ENCODE data around the gene DIP2A.

Gene DIP2A

GRCh38 chr21:46543306-46543705 is 84.6 kb downstream of the DIP2A start:
- Histone ChIP-seq H3K4me2 (ENCODE audit: insufficient read depth, low read length, poor library complexity, severe bottlenecking) (no peak overlapping the region), H3K9ac (ENCODE audit: low read depth, low read length, poor library complexity) (no peak overlapping the region), H3K27me3 (ENCODE audit: control insufficient read depth in 3 of 3, insufficient read depth in 3 of 3, low read depth in 1 of 3, low read length in 3 of 3) (no peaks in the 10 kb centered on the region), H3K9me3 (replicated peaks in 1 of 2; ENCODE audit: control insufficient read depth in 2 of 2, insufficient read depth in 1 of 2, low read depth in 1 of 2, low read length in 2 of 2) (peaks cover 0 to 7% of the 10 kb centered on the region in 2 donors), H2AK5ac (ENCODE audit: low read depth, low read length) (no peak overlapping the region), H3K23ac (ENCODE audit: low read depth, low read length, poor library complexity) (peak overlapping the region; percentile 20), H3K4ac (ENCODE audit: low read length) (no peak overlapping the region), H2BK12ac (ENCODE audit: low read length) (no peak overlapping the region), H3K4me3 (ENCODE audit: low read length in 2 of 2) (no peak overlapping the region), H3K79me1 (ENCODE audit: low read depth, low read length) (peaks cover 2% of the 10 kb centered on the region), H2AFZ (ENCODE audit: low read length) (no peak overlapping the region), H4K8ac (ENCODE audit: low read depth, low read length) (no peak overlapping the region), H2BK5ac (ENCODE audit: low read length) (no peak overlapping the region), H3K18ac (ENCODE audit: low read length) (no peak overlapping the region), H2BK15ac (ENCODE audit: low read length) (no peak overlapping the region), H4K91ac (ENCODE audit: low read depth, low read length, poor library complexity) (no peak overlapping the region), H3K27ac (replicated peaks; ENCODE audit: low read length) (no peak overlapping the region), H3K4me1 (ENCODE audit: control insufficient read depth in 2 of 2, insufficient read depth in 1 of 2, low read depth in 1 of 2, low read length in 2 of 2) (no peaks in the 10 kb centered on the region), H2BK120ac (ENCODE audit: low read depth, low read length) (no peak overlapping the region), H3K36me3 (replicated peaks in 1 of 2; ENCODE audit: control insufficient read depth in 2 of 2, insufficient read depth in 2 of 2, low read length in 2 of 2) (peaks cover 53 to 98% of the 10 kb centered on the region in 2 donors), H3K14ac (ENCODE audit: low read length) (no peak overlapping the region)
- no CpG with 5 or more reads among the region's 19 CpGs for WGBS, 2 donors (ENCODE audit: extremely low coverage in 2 of 2, insufficient read length in 2 of 2, insufficient replicate concordance in 1 of 2)
- no peak for DNase-seq (ENCODE audit: low spot score)

GRCh38 chr21:46544003-46544402 is 85.3 kb downstream of the DIP2A start:
- H3K27me3 ChIP-seq (ENCODE audit: control insufficient read depth in 3 of 3, insufficient read depth in 3 of 3, low read depth in 1 of 3, low read length in 3 of 3) = no peaks in the 10 kb centered on the region
- peaks cover 2% of the 10 kb centered on the region for H3K79me1 ChIP-seq (ENCODE audit: low read depth, low read length)
- no peak overlapping the region for H3K4me2 ChIP-seq (ENCODE audit: insufficient read depth, low read length, poor library complexity, severe bottlenecking)
- H3K4me3 ChIP-seq (ENCODE audit: low read length in 2 of 2) = no peak overlapping the region
- no peak overlapping the region for H4K8ac ChIP-seq (ENCODE audit: low read depth, low read length)
- no peak overlapping the region for H4K91ac ChIP-seq (ENCODE audit: low read depth, low read length, poor library complexity)
- no peak overlapping the region for H3K14ac ChIP-seq (ENCODE audit: low read length)
- H2AK5ac ChIP-seq (ENCODE audit: low read depth, low read length) = no peak overlapping the region
- H3K4ac ChIP-seq (ENCODE audit: low read length) = no peak overlapping the region
- H3K23ac ChIP-seq (ENCODE audit: low read depth, low read length, poor library complexity) = no peak overlapping the region
- H3K9me3 ChIP-seq (replicated peaks in 1 of 2; ENCODE audit: control insufficient read depth in 2 of 2, insufficient read depth in 1 of 2, low read depth in 1 of 2, low read length in 2 of 2) = peaks cover 0 to 13% of the 10 kb centered on the region in 2 donors
- H3K4me1 ChIP-seq (ENCODE audit: control insufficient read depth in 2 of 2, insufficient read depth in 1 of 2, low read depth in 1 of 2, low read length in 2 of 2) = no peaks in the 10 kb centered on the region
- no peak overlapping the region for H3K27ac ChIP-seq (replicated peaks; ENCODE audit: low read length)
- H2BK5ac ChIP-seq (ENCODE audit: low read length) = no peak overlapping the region
- no CpG with 5 or more reads among the region's 8 CpGs for WGBS, 2 donors (ENCODE audit: extremely low coverage in 2 of 2, insufficient read length in 2 of 2, insufficient replicate concordance in 1 of 2)
- DNase-seq (ENCODE audit: low spot score) = no peak
- H3K36me3 ChIP-seq (replicated peaks in 1 of 2; ENCODE audit: control insufficient read depth in 2 of 2, insufficient read depth in 2 of 2, low read length in 2 of 2) = peaks cover 48 to 98% of the 10 kb centered on the region in 2 donors
- no peak overlapping the region for H2BK120ac ChIP-seq (ENCODE audit: low read depth, low read length)
- no peak overlapping the region for H2BK12ac ChIP-seq (ENCODE audit: low read length)
- H2AFZ ChIP-seq (ENCODE audit: low read length) = no peak overlapping the region
- no peak overlapping the region for H3K9ac ChIP-seq (ENCODE audit: low read depth, low read length, poor library complexity)
- H2BK15ac ChIP-seq (ENCODE audit: low read length) = no peak overlapping the region
- no peak overlapping the region for H3K18ac ChIP-seq (ENCODE audit: low read length)

- Histone ChIP-seq H4K91ac (ENCODE audit: low read depth, low read length, poor library complexity) (no peak overlapping the region), H3K79me1 (ENCODE audit: low read depth, low read length) (peaks cover 2% of the 10 kb centered on the region), H3K14ac (ENCODE audit: low read length) (no peak overlapping the region), H3K4me2 (ENCODE audit: insufficient read depth, low read length, poor library complexity, severe bottlenecking) (no peak overlapping the region), H2AFZ (ENCODE audit: low read length) (no peak overlapping the region), H3K36me3 (replicated peaks in 1 of 2; ENCODE audit: control insufficient read depth in 2 of 2, insufficient read depth in 2 of 2, low read length in 2 of 2) (peaks cover 43 to 98% of the 10 kb centered on the region in 2 donors), H4K8ac (ENCODE audit: low read depth, low read length) (no peak overlapping the region), H2BK5ac (ENCODE audit: low read length) (no peak overlapping the region), H2BK15ac (ENCODE audit: low read length) (no peak overlapping the region), H2AK5ac (ENCODE audit: low read depth, low read length) (no peak overlapping the region), H3K23ac (ENCODE audit: low read depth, low read length, poor library complexity) (peak overlapping the region; percentile 28), H3K4ac (ENCODE audit: low read length) (no peak overlapping the region), H3K27ac (replicated peaks; ENCODE audit: low read length) (no peak overlapping the region), H2BK120ac (ENCODE audit: low read depth, low read length) (no peak overlapping the region), H3K4me1 (ENCODE audit: control insufficient read depth in 2 of 2, insufficient read depth in 1 of 2, low read depth in 1 of 2, low read length in 2 of 2) (no peaks in the 10 kb centered on the region), H2BK12ac (ENCODE audit: low read length) (no peak overlapping the region), H3K9me3 (replicated peaks in 1 of 2; ENCODE audit: control insufficient read depth in 2 of 2, insufficient read depth in 1 of 2, low read depth in 1 of 2, low read length in 2 of 2) (peaks cover 0 to 13% of the 10 kb centered on the region in 2 donors), H3K4me3 (ENCODE audit: low read length in 2 of 2) (no peak overlapping the region), H3K27me3 (ENCODE audit: control insufficient read depth in 3 of 3, insufficient read depth in 3 of 3, low read depth in 1 of 3, low read length in 3 of 3) (no peaks in the 10 kb centered on the region), H3K9ac (ENCODE audit: low read depth, low read length, poor library complexity) (no peak overlapping the region), H3K18ac (ENCODE audit: low read length) (no peak overlapping the region)
- no peak for DNase-seq (ENCODE audit: low spot score)
- whole genome bisulfite sequencing, 2 donors (ENCODE audit: extremely low coverage in 2 of 2, insufficient read length in 2 of 2, insufficient replicate concordance in 1 of 2) = no CpG with 5 or more reads among the region's 5 CpGs
Measured at GRCh38 chr21:46544824-46545223, 86.1 kb downstream of the DIP2A start.

DNA sequence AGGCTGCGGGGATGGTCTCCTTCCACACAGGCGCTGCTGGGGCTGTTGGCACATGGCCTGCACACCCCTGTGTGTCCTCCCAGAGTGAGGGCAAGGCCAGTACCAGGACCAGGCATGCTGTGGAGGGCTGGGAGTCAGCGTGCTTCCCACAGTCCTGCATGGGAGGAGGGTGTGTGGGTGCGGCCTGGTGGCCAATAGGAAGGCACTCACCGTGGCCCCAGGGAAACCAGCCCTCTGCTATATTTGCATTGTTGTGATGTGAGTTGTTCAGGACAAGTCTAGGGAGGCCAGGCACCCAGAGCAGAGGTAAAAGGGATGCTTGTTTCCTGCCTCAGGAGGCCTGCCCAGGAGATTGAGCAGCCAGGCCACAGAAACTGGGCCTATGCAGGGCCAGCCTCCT is 86.7 kb downstream of the DIP2A start:
- H3K27me3 ChIP-seq (ENCODE audit: control insufficient read depth in 3 of 3, insufficient read depth in 3 of 3, low read depth in 1 of 3, low read length in 3 of 3) = no peaks in the 10 kb centered on the region
- H3K4me1 ChIP-seq (ENCODE audit: control insufficient read depth in 2 of 2, insufficient read depth in 1 of 2, low read depth in 1 of 2, low read length in 2 of 2) = no peaks in the 10 kb centered on the region
- DNase-seq (ENCODE audit: low spot score) = no peak
- H3K4me3 ChIP-seq (ENCODE audit: low read length in 2 of 2) = no peak overlapping the region
- H2BK12ac ChIP-seq (ENCODE audit: low read length) = no peak overlapping the region
- no CpG with 5 or more reads among the region's 5 CpGs for WGBS, 2 donors (ENCODE audit: extremely low coverage in 2 of 2, insufficient read length in 2 of 2, insufficient replicate concordance in 1 of 2)
- no peak overlapping the region for H3K4me2 ChIP-seq (ENCODE audit: insufficient read depth, low read length, poor library complexity, severe bottlenecking)
- H2BK15ac ChIP-seq (ENCODE audit: low read length) = no peak overlapping the region
- H3K27ac ChIP-seq (replicated peaks; ENCODE audit: low read length) = no peak overlapping the region
- no peak overlapping the region for H3K14ac ChIP-seq (ENCODE audit: low read length)
- H3K36me3 ChIP-seq (replicated peaks in 1 of 2; ENCODE audit: control insufficient read depth in 2 of 2, insufficient read depth in 2 of 2, low read length in 2 of 2) = peaks cover 44 to 98% of the 10 kb centered on the region in 2 donors
- no peak overlapping the region for H4K91ac ChIP-seq (ENCODE audit: low read depth, low read length, poor library complexity)
- no peak overlapping the region for H2BK120ac ChIP-seq (ENCODE audit: low read depth, low read length)
- no peak overlapping the region for H3K4ac ChIP-seq (ENCODE audit: low read length)
- no peak overlapping the region for H2AK5ac ChIP-seq (ENCODE audit: low read depth, low read length)
- H2AFZ ChIP-seq (ENCODE audit: low read length) = no peak overlapping the region
- no peak overlapping the region for H4K8ac ChIP-seq (ENCODE audit: low read depth, low read length)
- no peak overlapping the region for H3K18ac ChIP-seq (ENCODE audit: low read length)
- no peak overlapping the region for H3K9ac ChIP-seq (ENCODE audit: low read depth, low read length, poor library complexity)
- peaks cover 2% of the 10 kb centered on the region for H3K79me1 ChIP-seq (ENCODE audit: low read depth, low read length)
- no peak overlapping the region for H2BK5ac ChIP-seq (ENCODE audit: low read length)
- H3K23ac ChIP-seq (ENCODE audit: low read depth, low read length, poor library complexity) = peak overlapping the region; percentile 28
- H3K9me3 ChIP-seq (replicated peaks in 1 of 2; ENCODE audit: control insufficient read depth in 2 of 2, insufficient read depth in 1 of 2, low read depth in 1 of 2, low read length in 2 of 2) = peaks cover 0 to 13% of the 10 kb centered on the region in 2 donors

Measured in neuronal stem cell (in vitro differentiated cells).